HG03097 (cell line): ENCODE results near the gene NFATC2.

ENCODE experiments used
- ATAC-seq: cut with Tn5 transposase; IDR thresholded peaks from one replicate; pipeline ENCODE4 v1.9.1; 2021; ENCODE audit not compliant: unreplicated experiment, low FRiP score

NFATC2 gene

GRCh38 chr20:51439160-51439689, 103.3 kb downstream of the NFATC2 start:
- no peak for ATAC-seq

GRCh38 chr20:51438136-51438535, 104.4 kb downstream of the NFATC2 start:
- no peak for ATAC-seq

- no peak for ATAC-seq
These were observed 105.2 kb downstream of the NFATC2 start for GRCh38 chr20:51437182-51437924.

GRCh38 chr20:51434580-51435247, 107.8 kb downstream of the NFATC2 start:
- no peak for ATAC-seq

- no peak for ATAC-seq
These were observed 108.5 kb downstream of the NFATC2 start for GRCh38 chr20:51434026-51434425.

GRCh38 chr20:51432875-51433274, 109.6 kb downstream of the NFATC2 start:
- ATAC-seq, result no peak

- no peak for ATAC-seq
These were observed 110.2 kb downstream of the NFATC2 start for GRCh38 chr20:51432251-51432784.

GRCh38 chr20:51431321-51431720, 111.2 kb downstream of the NFATC2 start:
- no peak for ATAC-seq

GRCh38 chr20:51430198-51430950, 112.1 kb downstream of the NFATC2 start:
- ATAC-seq, result no peak

GRCh38 chr20:51429696-51430095, 112.8 kb downstream of the NFATC2 start:
- ATAC-seq, result no peak

- ATAC-seq, result no peak
These were observed 113.4 kb downstream of the NFATC2 start for GRCh38 chr20:51429144-51429482.

GRCh38 chr20:51428401-51429143, 113.9 kb downstream of the NFATC2 start:
- no peak for ATAC-seq

GRCh38 chr20:51427651-51428291, 114.7 kb downstream of the NFATC2 start:
- ATAC-seq, result no peak

- ATAC-seq, result no peak
These were observed 115.5 kb downstream of the NFATC2 start for GRCh38 chr20:51426718-51427650.

GRCh38 chr20:51425347-51426106, 117.0 kb downstream of the NFATC2 start:
- no peak for ATAC-seq

GRCh38 chr20:51424270-51425117, 118.0 kb downstream of the NFATC2 start:
- no peak for ATAC-seq

GRCh38 chr20:51423810-51424209, 118.7 kb downstream of the NFATC2 start:
- no peak for ATAC-seq
